ENCODE results near the gene CASK. TPM values are rescaled to one million over a fixed set of nuclear protein-coding genes. Genes with fewer than 3 reads are reported as not detected.

The CASK gene
- total and polyA plus RNA-seq, 12 donors: 4.7 to 53.0 (median 41.3) TPM

GRCh38 chrX:41868392-41868977 lies 54.9 kb downstream of the CASK start:
- no peaks in the 10 kb centered on the region for H3K36me3 ChIP-seq (replicated peaks in 1 of 2)
- intact Hi-C loops (cut with DNase I): no loop called here
- no peak overlapping the region for H3K27ac ChIP-seq
- TF ChIP-seq, protein P1, sequence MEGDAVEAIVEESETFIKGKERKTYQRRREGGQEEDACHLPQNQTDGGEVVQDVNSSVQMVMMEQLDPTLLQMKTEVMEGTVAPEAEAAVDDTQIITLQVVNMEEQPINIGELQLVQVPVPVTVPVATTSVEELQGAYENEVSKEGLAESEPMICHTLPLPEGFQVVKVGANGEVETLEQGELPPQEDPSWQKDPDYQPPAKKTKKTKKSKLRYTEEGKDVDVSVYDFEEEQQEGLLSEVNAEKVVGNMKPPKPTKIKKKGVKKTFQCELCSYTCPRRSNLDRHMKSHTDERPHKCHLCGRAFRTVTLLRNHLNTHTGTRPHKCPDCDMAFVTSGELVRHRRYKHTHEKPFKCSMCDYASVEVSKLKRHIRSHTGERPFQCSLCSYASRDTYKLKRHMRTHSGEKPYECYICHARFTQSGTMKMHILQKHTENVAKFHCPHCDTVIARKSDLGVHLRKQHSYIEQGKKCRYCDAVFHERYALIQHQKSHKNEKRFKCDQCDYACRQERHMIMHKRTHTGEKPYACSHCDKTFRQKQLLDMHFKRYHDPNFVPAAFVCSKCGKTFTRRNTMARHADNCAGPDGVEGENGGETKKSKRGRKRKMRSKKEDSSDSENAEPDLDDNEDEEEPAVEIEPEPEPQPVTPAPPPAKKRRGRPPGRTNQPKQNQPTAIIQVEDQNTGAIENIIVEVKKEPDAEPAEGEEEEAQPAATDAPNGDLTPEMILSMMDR (IDR thresholded peaks at IDR 0.05): no peak
- TF ChIP-seq POLR2A (IDR thresholded peaks at IDR 0.05): no peak
- peaks cover 0 to 4% of the 10 kb centered on the region in 2 donors for H3K4me1 ChIP-seq (replicated peaks in 1 of 2)
- no peak overlapping the region for H3K4me3 ChIP-seq
- 79 to 93% (median 84%) methylated on average over 3 of the region's 3 CpGs for whole genome bisulfite sequencing, 4 donors
- no peaks in the 10 kb centered on the region for H3K27me3 ChIP-seq
- H3K9me3 ChIP-seq (replicated peaks in 1 of 3): no peaks in the 10 kb centered on the region
- DNase-seq: no peak

DNA sequence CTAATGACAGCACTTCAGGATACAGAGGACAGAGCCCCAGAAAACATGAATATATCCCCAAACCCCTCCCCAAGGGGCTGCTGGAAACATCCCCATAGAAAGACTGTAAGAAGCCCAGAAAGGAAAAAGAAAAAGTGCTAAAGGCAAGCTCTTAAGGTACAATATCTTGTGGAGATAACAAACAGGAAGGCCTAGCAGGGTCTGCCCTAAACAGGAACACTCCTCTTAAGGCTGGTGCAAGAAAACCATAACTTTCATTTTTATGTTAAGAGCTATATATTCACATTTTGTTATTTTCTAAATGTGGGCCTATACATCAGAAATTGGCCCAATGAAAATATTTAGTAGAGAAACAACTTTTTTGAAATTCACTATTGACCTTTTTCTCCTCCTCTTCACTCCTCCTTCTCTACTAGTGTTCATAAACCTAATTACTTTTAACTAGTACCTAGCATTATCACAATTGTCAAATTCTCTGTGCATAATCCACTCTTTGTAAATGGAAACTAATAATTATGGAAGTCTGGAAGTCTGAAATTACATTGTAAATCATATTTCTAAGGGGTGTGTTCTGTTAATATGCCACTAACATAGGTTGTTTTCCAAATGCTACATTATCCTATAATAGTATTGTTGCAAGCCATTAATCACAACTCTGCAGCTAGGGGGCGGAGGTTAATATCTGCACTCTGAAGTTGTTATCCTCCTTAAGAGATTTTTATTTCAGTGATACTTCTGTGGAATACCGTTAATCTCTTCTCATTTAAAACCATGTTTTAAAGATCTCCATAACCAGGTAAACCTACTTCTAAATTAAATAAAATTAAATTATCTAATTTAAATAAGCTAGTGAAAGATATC lies 59.8 kb downstream of the CASK start:
- no peak for TF ChIP-seq POLR2A (IDR thresholded peaks at IDR 0.05)
- TF ChIP-seq, protein P1 (IDR thresholded peaks at IDR 0.05): no peak
- H3K4me3 ChIP-seq: no peak overlapping the region
- intact Hi-C loops (cut with DNase I): no loop called here
- no peaks in the 10 kb centered on the region for H3K4me1 ChIP-seq (replicated peaks in 1 of 2)
- no peaks in the 10 kb centered on the region for H3K9me3 ChIP-seq (replicated peaks in 1 of 3)
- H3K36me3 ChIP-seq (replicated peaks in 1 of 2): no peaks in the 10 kb centered on the region
- no peak overlapping the region for H3K27ac ChIP-seq
- no peaks in the 10 kb centered on the region for H3K27me3 ChIP-seq
- DNase-seq: no peak
- 74 to 93% (median 88%) methylated on average over 2 of the region's 2 CpGs for WGBS, 4 donors

DNA sequence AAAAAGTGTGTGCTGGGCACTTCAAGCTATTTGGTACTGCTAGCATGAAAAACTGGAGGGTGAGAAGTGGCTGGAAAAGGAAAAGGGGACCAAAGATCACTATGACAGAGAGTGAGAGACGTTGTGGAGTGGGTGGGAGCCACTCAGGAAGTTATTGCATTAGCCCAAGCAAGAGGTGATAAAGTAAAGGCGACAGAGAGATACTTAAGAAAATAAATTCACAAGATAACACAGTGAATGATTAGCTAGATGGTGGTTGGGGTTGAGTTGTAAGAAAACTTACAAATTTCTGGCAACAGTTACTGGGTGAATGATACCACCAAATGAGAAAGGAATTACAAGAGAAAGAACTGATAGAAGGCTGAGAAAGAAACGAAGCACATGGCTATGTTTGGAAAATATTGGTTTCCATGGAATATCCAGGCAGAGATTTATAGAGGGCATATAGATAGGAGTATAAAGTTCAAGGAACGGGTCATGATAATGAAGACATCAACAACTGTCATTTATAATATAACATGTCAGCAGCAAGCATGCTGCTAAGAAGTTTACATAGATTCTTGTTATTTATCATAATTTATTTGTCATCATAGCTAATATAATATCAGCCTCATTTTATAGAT lies 60.7 kb downstream of the CASK start:
- intact Hi-C loops (cut with DNase I): no loop called here
- no peaks in the 10 kb centered on the region for H3K36me3 ChIP-seq (replicated peaks in 1 of 2)
- TF ChIP-seq, protein P1 (IDR thresholded peaks at IDR 0.05): no peak
- TF ChIP-seq POLR2A (IDR thresholded peaks at IDR 0.05): no peak
- DNase-seq: no peak
- H3K4me1 ChIP-seq (replicated peaks in 1 of 2): no peaks in the 10 kb centered on the region
- no peak overlapping the region for H3K27ac ChIP-seq
- H3K27me3 ChIP-seq: no peaks in the 10 kb centered on the region
- WGBS, 4 donors: 62 to 71% (median 68%) methylated on average over 4 of the region's 4 CpGs
- H3K9me3 ChIP-seq (replicated peaks in 1 of 3): no peaks in the 10 kb centered on the region
- H3K4me3 ChIP-seq: no peak overlapping the region

DNA sequence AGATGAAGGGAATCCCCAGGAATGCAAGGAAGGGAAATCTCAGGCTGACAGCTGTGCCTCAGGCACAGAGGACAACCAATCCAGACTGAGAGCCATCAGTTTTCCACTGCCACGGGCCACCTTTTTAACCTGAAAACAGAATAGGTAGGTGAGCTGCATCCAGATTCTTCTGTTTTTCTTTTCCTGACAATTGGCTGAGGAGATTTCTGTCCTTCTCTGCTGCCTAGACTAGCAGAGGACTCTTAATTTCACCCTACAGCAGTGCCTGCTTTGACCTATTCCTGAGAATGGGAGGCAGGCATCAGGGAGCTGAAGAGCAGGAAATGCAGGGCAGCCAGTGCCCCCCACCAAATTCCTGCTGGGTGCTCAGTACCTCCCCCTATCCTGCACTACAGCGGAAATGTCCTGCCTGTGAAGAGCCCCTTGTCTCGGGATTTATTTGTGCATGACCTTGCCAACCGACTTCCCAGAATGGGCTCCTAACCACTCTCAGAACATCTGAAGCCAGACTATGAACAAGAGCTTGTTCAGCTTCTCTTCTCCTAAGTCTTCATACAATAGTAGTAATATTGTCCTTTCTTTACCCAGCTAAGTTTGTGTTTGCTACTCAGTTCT lies 65.1 kb downstream of the CASK start:
- H3K9me3 ChIP-seq (replicated peaks in 1 of 3): no peaks in the 10 kb centered on the region
- 60 to 79% (median 71%) methylated on average over 3 to 4 of the region's 4 CpGs for WGBS, 4 donors
- no peak overlapping the region for H3K27ac ChIP-seq
- no peaks in the 10 kb centered on the region for H3K36me3 ChIP-seq (replicated peaks in 1 of 2)
- no peaks in the 10 kb centered on the region for H3K27me3 ChIP-seq
- H3K4me3 ChIP-seq: no peak overlapping the region
- no peak for TF ChIP-seq POLR2A (IDR thresholded peaks at IDR 0.05)
- TF ChIP-seq, protein P1 (IDR thresholded peaks at IDR 0.05): no peak
- intact Hi-C loops (cut with DNase I): no loop called here
- DNase-seq: no peak
- H3K4me1 ChIP-seq (replicated peaks in 1 of 2): no peaks in the 10 kb centered on the region

Measured in adrenal gland (tissue), 12 donors.